ENCODE measurements around the gene GREB1L.
"Not testable (repeated sequence)": the region's sequence is repeated elsewhere in the genome, so short reads cannot be mapped to it uniquely, and the experiment has no call there.

GREB1L gene

DNA sequence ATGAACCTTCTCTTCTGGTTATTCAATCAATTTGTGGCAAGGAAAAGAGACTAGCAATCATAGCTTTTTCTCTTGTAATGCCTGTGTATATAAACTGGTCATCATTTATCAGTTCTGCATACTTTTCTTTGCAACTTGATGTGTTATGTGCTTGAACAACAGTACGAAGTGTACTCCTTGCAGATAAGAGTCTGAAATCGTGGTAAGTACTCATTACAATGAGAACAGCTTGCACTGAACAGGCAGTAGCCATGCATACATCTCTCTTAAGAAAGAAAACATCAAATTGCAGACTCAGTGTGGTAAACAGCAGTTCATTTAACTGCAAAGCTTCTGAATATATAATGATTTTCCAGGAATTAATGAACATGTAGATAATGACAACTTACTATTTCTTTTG, 64.3 kb downstream of the GREB1L start:
- H3K4me3 ChIP-seq (ENCODE audit: low read depth, low read length) = no peak overlapping the region
- H3K9me3 ChIP-seq (ENCODE audit: severe bottlenecking) = no peaks in the 10 kb centered on the region
- H3K27me3 ChIP-seq (ENCODE audit: insufficient read depth, low read depth, severe bottlenecking) = no peaks in the 10 kb centered on the region
- no peaks in the 10 kb centered on the region for H3K36me3 ChIP-seq
- H3K27ac ChIP-seq = no peak overlapping the region
- TF ChIP-seq, protein P1, sequence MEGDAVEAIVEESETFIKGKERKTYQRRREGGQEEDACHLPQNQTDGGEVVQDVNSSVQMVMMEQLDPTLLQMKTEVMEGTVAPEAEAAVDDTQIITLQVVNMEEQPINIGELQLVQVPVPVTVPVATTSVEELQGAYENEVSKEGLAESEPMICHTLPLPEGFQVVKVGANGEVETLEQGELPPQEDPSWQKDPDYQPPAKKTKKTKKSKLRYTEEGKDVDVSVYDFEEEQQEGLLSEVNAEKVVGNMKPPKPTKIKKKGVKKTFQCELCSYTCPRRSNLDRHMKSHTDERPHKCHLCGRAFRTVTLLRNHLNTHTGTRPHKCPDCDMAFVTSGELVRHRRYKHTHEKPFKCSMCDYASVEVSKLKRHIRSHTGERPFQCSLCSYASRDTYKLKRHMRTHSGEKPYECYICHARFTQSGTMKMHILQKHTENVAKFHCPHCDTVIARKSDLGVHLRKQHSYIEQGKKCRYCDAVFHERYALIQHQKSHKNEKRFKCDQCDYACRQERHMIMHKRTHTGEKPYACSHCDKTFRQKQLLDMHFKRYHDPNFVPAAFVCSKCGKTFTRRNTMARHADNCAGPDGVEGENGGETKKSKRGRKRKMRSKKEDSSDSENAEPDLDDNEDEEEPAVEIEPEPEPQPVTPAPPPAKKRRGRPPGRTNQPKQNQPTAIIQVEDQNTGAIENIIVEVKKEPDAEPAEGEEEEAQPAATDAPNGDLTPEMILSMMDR (IDR thresholded peaks at IDR 0.05; ENCODE audit: low read depth, low read length) = no peak
- DNase-seq = no peak

DNA sequence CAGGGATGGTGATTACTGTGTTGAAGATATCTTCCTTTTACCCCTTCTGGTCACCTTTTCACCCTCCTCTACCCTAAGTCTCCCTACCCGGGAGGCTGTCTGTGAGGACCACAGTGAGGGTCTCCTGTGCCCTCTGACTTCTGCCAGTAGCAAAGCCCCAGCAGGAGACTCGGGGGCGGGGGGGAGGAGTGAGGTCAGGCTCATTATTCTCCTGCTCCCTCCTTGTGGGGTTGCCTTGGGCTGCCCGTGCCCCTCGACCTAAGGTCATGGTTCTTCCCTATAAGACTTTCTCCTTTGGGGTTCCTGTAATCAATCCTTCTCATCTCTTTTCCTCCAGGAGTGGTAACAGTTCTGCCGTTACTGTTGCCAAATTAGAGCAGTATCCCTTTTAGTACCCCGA, 65.5 kb downstream of the GREB1L start:
- Histone ChIP-seq H3K36me3 (no peaks in the 10 kb centered on the region), H3K4me3 (ENCODE audit: low read depth, low read length) (no peak overlapping the region), H3K27me3 (ENCODE audit: insufficient read depth, low read depth, severe bottlenecking) (no peaks in the 10 kb centered on the region), H3K27ac (no peak overlapping the region), H3K9me3 (ENCODE audit: severe bottlenecking) (no peaks in the 10 kb centered on the region)
- no peak for DNase-seq
- TF ChIP-seq, protein P1 (IDR thresholded peaks at IDR 0.05; ENCODE audit: low read depth, low read length) = no peak

DNA sequence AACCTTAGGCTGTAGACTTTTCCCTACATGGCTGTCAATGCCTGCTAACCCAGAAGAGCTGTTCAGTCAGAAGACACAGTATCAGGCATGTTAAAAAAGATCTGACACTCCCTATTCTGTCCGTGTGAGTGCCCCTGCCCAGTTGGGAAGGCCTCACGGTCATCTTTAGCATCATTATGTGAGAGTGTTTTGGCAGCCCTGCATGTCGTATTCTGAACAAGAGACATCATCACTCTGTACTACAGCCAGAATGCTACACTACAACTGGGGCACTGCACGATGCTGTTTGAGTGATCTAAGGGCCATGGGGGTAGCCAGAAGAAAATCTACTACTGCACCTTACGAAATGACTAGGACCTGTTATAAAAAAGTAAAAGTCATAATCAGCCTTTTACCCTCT, 67.2 kb downstream of the GREB1L start:
- H3K36me3 ChIP-seq = no peaks in the 10 kb centered on the region

DNA sequence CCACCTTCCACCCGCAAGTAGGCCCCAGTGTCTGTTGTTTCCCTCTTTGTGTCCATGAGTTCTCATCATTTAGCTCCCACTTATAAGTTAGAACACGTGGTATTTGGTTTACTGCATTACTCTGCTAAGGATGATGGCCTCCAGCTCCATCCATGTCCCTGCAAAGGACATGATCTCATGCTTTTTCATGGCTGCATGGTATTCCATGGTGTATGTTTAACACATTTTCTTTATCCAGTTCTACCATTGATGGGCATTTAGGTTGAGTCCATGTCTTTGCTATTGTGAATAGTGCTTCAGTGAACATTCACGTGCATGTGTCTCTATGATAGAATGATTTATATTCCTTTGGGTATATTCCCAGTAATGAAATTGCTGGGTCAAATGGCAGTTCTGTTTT, 69.9 kb downstream of the GREB1L start:
- not testable (repeated sequence) for H3K9me3 ChIP-seq (ENCODE audit: severe bottlenecking); H3K27me3 ChIP-seq (ENCODE audit: insufficient read depth, low read depth, severe bottlenecking); DNase-seq; H3K27ac ChIP-seq; H3K4me3 ChIP-seq (ENCODE audit: low read depth, low read length); H3K36me3 ChIP-seq

More for the DNA sequence above, 67.2 kb downstream of the GREB1L start:
- DNase-seq = no peak
- no peak overlapping the region for H3K4me3 ChIP-seq (ENCODE audit: low read depth, low read length)
- TF ChIP-seq, protein P1 (IDR thresholded peaks at IDR 0.05; ENCODE audit: low read depth, low read length) = no peak
- no peaks in the 10 kb centered on the region for H3K27me3 ChIP-seq (ENCODE audit: insufficient read depth, low read depth, severe bottlenecking)
- H3K27ac ChIP-seq = no peak overlapping the region
- H3K9me3 ChIP-seq (ENCODE audit: severe bottlenecking) = no peaks in the 10 kb centered on the region

DNA sequence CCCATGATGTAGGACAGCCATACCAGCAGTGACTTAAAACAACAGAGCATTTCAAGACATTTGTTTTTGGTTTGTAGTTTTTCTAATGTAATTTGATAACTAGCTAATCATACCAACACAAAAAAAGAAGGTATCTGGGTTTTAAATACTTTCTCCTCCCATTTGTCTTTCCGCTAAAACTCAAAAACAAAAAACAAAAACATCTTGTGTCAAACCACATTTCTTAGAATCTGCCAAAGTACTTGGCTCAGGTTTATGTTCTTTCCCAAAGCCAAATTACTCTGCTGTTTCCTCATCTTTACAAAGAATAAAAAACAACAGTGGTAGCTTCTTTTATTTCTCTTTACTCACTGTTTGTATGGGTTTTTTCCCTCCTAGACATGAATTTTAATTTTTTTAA, 71.5 kb downstream of the GREB1L start:
- Histone ChIP-seq H3K4me3 (ENCODE audit: low read depth, low read length) (no peak overlapping the region), H3K36me3 (no peaks in the 10 kb centered on the region), H3K9me3 (ENCODE audit: severe bottlenecking) (no peaks in the 10 kb centered on the region), H3K27ac (no peak overlapping the region), H3K27me3 (ENCODE audit: insufficient read depth, low read depth, severe bottlenecking) (no peaks in the 10 kb centered on the region)
- DNase-seq = no peak
- TF ChIP-seq, protein P1 (IDR thresholded peaks at IDR 0.05; ENCODE audit: low read depth, low read length) = no peak

DNA sequence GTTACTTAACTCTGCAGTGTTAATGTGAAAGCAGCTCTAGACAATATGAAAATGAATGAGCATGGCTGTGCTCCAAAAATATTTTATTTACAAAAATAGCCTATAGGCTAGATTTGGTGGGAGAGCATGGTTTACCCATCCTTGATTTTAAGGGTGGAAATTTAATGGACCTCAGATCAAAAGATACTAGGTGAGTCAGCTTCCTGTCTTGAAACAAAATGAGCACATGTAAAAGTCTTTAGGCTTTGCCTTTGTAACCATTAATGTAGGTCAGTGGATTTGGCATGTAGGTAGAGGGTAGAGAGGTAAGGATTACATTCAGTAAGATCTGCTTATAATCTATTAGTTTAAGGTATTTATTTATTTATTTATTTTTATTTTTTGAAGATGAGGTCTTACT, 72.7 kb downstream of the GREB1L start:
- H3K27me3 ChIP-seq (ENCODE audit: insufficient read depth, low read depth, severe bottlenecking) = no peaks in the 10 kb centered on the region
- DNase-seq = no peak
- no peaks in the 10 kb centered on the region for H3K9me3 ChIP-seq (ENCODE audit: severe bottlenecking)
- H3K4me3 ChIP-seq (ENCODE audit: low read depth, low read length) = no peak overlapping the region
- no peaks in the 10 kb centered on the region for H3K36me3 ChIP-seq
- H3K27ac ChIP-seq = no peak overlapping the region
- TF ChIP-seq, protein P1 (IDR thresholded peaks at IDR 0.05; ENCODE audit: low read depth, low read length) = no peak

DNA sequence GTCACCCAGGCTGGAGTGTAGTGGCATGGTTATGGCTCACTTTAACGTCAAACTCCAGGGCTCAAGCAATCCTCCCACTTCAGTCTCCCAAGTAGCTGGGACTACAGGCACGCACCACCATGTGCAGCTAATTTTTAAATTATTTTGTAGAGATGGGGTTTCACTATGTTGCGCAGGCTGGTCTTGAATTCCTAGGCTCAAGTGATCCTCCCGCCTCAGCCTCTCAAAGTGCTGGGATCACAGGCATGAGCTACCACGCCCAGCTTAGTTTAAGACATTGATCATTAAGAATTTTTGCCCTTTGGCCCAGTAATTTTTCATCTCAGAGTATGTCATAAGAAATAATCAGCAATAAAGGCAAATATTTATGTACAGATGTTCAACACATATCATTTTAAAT, 73.1 kb downstream of the GREB1L start:
- not testable (repeated sequence) for DNase-seq; H3K36me3 ChIP-seq; H3K9me3 ChIP-seq (ENCODE audit: severe bottlenecking); H3K27ac ChIP-seq; H3K4me3 ChIP-seq (ENCODE audit: low read depth, low read length); H3K27me3 ChIP-seq (ENCODE audit: insufficient read depth, low read depth, severe bottlenecking)
